Measurements from ENCODE around the gene SHROOM2. TPM values are rescaled to one million over a fixed set of nuclear protein-coding genes. Genes with fewer than 3 reads are reported as not detected.

SHROOM2 gene
- total and polyA plus RNA-seq, 2 of the 4 experiments (the other 2 are of a cell fraction): 8.1 to 14.2 TPM

- Histone ChIP-seq H3K56ac (ENCODE audit: extremely low read depth, insufficient read depth, low read length) (no peak overlapping the region), H3K27me3 (ENCODE audit: control insufficient read depth, insufficient read depth, low read length) (no peaks in the 10 kb centered on the region), H3K79me1 (ENCODE audit: low read depth in 1 of 2, low read length in 2 of 2) (no peaks in the 10 kb centered on the region), H3K36me3 (ENCODE audit: control insufficient read depth, insufficient read depth, low read length) (no peaks in the 10 kb centered on the region), H3K23ac (ENCODE audit: low read depth, low read length) (no peak overlapping the region), H3K14ac (replicated peaks; ENCODE audit: low read depth, low read length) (no peak overlapping the region), H2BK120ac (ENCODE audit: low read depth, low read length) (no peak overlapping the region), H3K4me2 (ENCODE audit: low read depth, low read length) (no peak overlapping the region), H3K9me3 (ENCODE audit: control insufficient read depth, insufficient read depth, low read length) (no peaks in the 10 kb centered on the region; the same call in 1 of the 2 replicates), H3K27ac (ENCODE audit: insufficient read depth, low read length) (no peak overlapping the region), H2BK20ac (ENCODE audit: low read depth, low read length) (no peak overlapping the region), H2AK5ac (ENCODE audit: low read depth, low read length) (no peak overlapping the region), H2BK15ac (ENCODE audit: low read depth, low read length) (no peak overlapping the region), H3K9me1 (ENCODE audit: insufficient read depth, low read length) (no peaks in the 10 kb centered on the region), H3K4me1 (ENCODE audit: control insufficient read depth, insufficient read depth, low read length) (peaks cover 2% of the 10 kb centered on the region; the same call in 1 of the 2 replicates), H3K4me3 (ENCODE audit: insufficient read depth, low read depth, low read length) (no peak overlapping the region), H2AK9ac (replicated peaks; ENCODE audit: low read depth, low read length, poor library complexity) (no peak overlapping the region), H4K8ac (ENCODE audit: low read depth in 2 of 2, low read length in 2 of 2) (no peak overlapping the region), H3K18ac (ENCODE audit: low read depth, low read length) (no peak overlapping the region), H4K5ac (ENCODE audit: low read depth, low read length) (no peak overlapping the region), H4K20me1 (ENCODE audit: insufficient read depth, low read length) (no peaks in the 10 kb centered on the region), H2BK5ac (ENCODE audit: low read depth, low read length, poor library complexity, severe bottlenecking) (no peak overlapping the region), H3K4ac (ENCODE audit: low read depth, low read length) (no peak overlapping the region), H3K9ac (ENCODE audit: low read depth, low read length) (no peak overlapping the region), H4K91ac (ENCODE audit: insufficient read depth, low read depth, low read length) (no peak overlapping the region), H2AFZ (replicated peaks; ENCODE audit: low read length, poor library complexity) (no peak overlapping the region)
- intact Hi-C loops (cut with micrococcal nuclease) (no loop called here), in situ Hi-C loops (cut with MboI; ENCODE audit: low sequenced_read_pairs) (no loop called here), dilution Hi-C loops (cut with HindIII; ENCODE audit: low sequenced_read_pairs, unreplicated experiment) (no loop called here)
- no TSS peak for BruUV-seq (replicated peaks)
- DNase-seq: no peak
- no peak for ATAC-seq (ENCODE audit: low read depth)
- 40% methylated on average over 1 of the region's 4 CpGs; no CpG with 5 or more reads in 1 of the 2 experiments for WGBS, 2 experiments (ENCODE audit: extremely low coverage in 2 of 2, insufficient read length in 1 of 2)
- ChIA-PET CTCF (no interaction called here), POLR2A (ENCODE audit: unreplicated experiment) (no interaction called here)
- no peak for TF ChIP-seq USF2 (IDR thresholded peaks at IDR 0.05; ENCODE audit: low read depth, low read length)
- no peak for TF ChIP-seq POLR2A (IDR thresholded peaks at IDR 0.05; ENCODE audit: low read depth, low read length)
- TF ChIP-seq RAD21 (IDR thresholded peaks at IDR 0.05; ENCODE audit: low read length): no peak
- no peak for TF ChIP-seq ELK1 (IDR thresholded peaks at IDR 0.05; ENCODE audit: borderline replicate concordance, low read depth, low read length)
- TF ChIP-seq RFX5 (IDR thresholded peaks at IDR 0.05; ENCODE audit: low read depth, low read length): no peak
- no peak for TF ChIP-seq SMC3 (IDR thresholded peaks at IDR 0.05; ENCODE audit: low read depth, low read length)
- no peak for TF ChIP-seq CTCF (conservative IDR thresholded peaks at IDR 0.05; ENCODE audit: low read depth, low read length)
- no peak for TF ChIP-seq RCOR1 (IDR thresholded peaks at IDR 0.05; ENCODE audit: insufficient replicate concordance, low read length)
- TF ChIP-seq BHLHE40 (IDR thresholded peaks at IDR 0.05; ENCODE audit: low read depth, low read length): no peak
- no peak for TF ChIP-seq MAFK (IDR thresholded peaks at IDR 0.05; ENCODE audit: low read depth, low read length)
- TF ChIP-seq NFE2L2 (IDR thresholded peaks at IDR 0.05; ENCODE audit: low read depth, low read length): no peak
Observed at GRCh38 chrX:9853307-9853706, 67.1 kb downstream of the SHROOM2 start.
